Esophagus muscularis mucosa (tissue), 4 donors: ENCODE measurements around the gene DDO.

Source experiments
- EP300 ChIP-seq: sonication (generic); formaldehyde crosslinking; IDR thresholded peaks from one replicate; pipeline ENCODE4 v1.6.1; 2017; ENCODE audit warnings: antibody characterized with exemption
- POLR2A ChIP-seq: fragments of 450-650 bp; IDR thresholded peaks from one replicate; pipeline ENCODE4 v1.6.1; 2017; ENCODE audit warnings: antibody characterized with exemption, moderate library complexity, mild to moderate bottlenecking, low read depth
- TF ChIP-seq, protein P1 (sequence below), 3 experiments: fragments of 200-600 bp in 2 of 3; fragments of 450-650 bp in 1 of 3; sonication (generic) in 2 of 3; IDR thresholded peaks; one replicate each; pipeline ENCODE4 v1.5.1; 2017 to 2019; ENCODE audit warnings: antibody characterized with exemption in 3 of 3, mild to moderate bottlenecking in 2 of 3, moderate library complexity in 1 of 3

DNA sequence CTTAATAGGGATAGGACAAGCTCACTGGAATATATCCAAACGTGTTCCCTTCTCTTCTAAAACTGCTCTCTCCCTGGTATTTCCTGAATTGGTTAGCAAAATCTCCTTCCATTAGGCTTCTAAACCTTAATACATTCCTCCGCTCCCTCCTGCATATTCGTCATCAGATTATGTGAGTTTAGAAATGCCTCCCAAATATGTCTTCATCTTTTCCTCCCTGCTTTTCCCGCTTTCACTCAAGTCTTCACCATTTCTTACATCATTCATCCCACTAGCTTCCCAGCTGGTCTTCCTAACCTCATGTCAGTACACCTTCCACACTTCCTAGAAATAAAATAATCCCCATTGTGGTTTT lies 34.1 kb upstream of the DDO start:
- TF ChIP-seq, protein P1, sequence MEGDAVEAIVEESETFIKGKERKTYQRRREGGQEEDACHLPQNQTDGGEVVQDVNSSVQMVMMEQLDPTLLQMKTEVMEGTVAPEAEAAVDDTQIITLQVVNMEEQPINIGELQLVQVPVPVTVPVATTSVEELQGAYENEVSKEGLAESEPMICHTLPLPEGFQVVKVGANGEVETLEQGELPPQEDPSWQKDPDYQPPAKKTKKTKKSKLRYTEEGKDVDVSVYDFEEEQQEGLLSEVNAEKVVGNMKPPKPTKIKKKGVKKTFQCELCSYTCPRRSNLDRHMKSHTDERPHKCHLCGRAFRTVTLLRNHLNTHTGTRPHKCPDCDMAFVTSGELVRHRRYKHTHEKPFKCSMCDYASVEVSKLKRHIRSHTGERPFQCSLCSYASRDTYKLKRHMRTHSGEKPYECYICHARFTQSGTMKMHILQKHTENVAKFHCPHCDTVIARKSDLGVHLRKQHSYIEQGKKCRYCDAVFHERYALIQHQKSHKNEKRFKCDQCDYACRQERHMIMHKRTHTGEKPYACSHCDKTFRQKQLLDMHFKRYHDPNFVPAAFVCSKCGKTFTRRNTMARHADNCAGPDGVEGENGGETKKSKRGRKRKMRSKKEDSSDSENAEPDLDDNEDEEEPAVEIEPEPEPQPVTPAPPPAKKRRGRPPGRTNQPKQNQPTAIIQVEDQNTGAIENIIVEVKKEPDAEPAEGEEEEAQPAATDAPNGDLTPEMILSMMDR (IDR thresholded peaks at IDR 0.05), result no peak
- TF ChIP-seq EP300 (no peak), POLR2A (no peak)
